Lower leg skin (tissue), 3 donors: Measurements from ENCODE around the gene SUPT5H.

Source experiments
- CTCF ChIP-seq, 3 donors: fragments of 450-650 bp; IDR thresholded peaks; one replicate each; pipeline ENCODE4 v1.5.1; 2016; ENCODE audit warnings: antibody characterized with exemption in 3 of 3, mild to moderate bottlenecking in 3 of 3, moderate library complexity in 2 of 3
- POLR2A ChIP-seq, 2 donors: fragments of 450-650 bp; IDR thresholded peaks; one replicate each; pipeline ENCODE4 v1.6.1; 2016 to 2017; ENCODE audit warnings: antibody characterized with exemption in 2 of 2, mild to moderate bottlenecking in 1 of 2, moderate library complexity in 1 of 2

- TF ChIP-seq CTCF (IDR thresholded peaks at IDR 0.05) (no peak), POLR2A (IDR thresholded peaks at IDR 0.05) (no peak)
These were observed 61.2 kb downstream of the SUPT5H start for GRCh38 chr19:39506598-39506943.
